ENCODE data around the gene UBE4B. TPM values are rescaled to one million over a fixed set of nuclear protein-coding genes. Genes with fewer than 3 reads are reported as not detected.

Gene UBE4B
- total RNA-seq, 1 donor from 2014 or later, result 54.8 TPM

- Mint-ChIP-seq H3K27ac (ENCODE audit: unreplicated experiment) (peak overlapping the region; percentile 97), H3K36me3 (ENCODE audit: low read depth, unreplicated experiment) (peaks cover 6% of the 10 kb centered on the region), H3K4me3 (ENCODE audit: unreplicated experiment) (peak overlapping the region; percentile 98), H3K27me3 (ENCODE audit: unreplicated experiment) (peaks cover 5% of the 10 kb centered on the region), H3K4me1 (ENCODE audit: unreplicated experiment) (peaks cover 44% of the 10 kb centered on the region), H3K9me3 (ENCODE audit: unreplicated experiment) (no peaks in the 10 kb centered on the region)
- no peak for TF ChIP-seq CTCF (IDR thresholded peaks at IDR 0.05; ENCODE audit: unreplicated experiment)
- DNase-seq (ENCODE audit: low spot score), result peak; percentile 5
These were observed 179.2 kb downstream of the UBE4B start for GRCh38 chr1:10211805-10212410.

GRCh38 chr1:10212476-10212875 lies 179.7 kb downstream of the UBE4B start:
- Mint-ChIP-seq H3K4me3 (ENCODE audit: unreplicated experiment) (peak overlapping the region; percentile 98), H3K4me1 (ENCODE audit: unreplicated experiment) (peaks cover 44% of the 10 kb centered on the region), H3K27ac (ENCODE audit: unreplicated experiment) (peak overlapping the region; percentile 97), H3K27me3 (ENCODE audit: unreplicated experiment) (peaks cover 5% of the 10 kb centered on the region), H3K9me3 (ENCODE audit: unreplicated experiment) (no peaks in the 10 kb centered on the region), H3K36me3 (ENCODE audit: low read depth, unreplicated experiment) (peaks cover 6% of the 10 kb centered on the region)
- no peak for TF ChIP-seq CTCF (IDR thresholded peaks at IDR 0.05; ENCODE audit: unreplicated experiment)
- DNase-seq (ENCODE audit: low spot score), result no peak

- no peak for DNase-seq (ENCODE audit: low spot score)
- peak overlapping the region; percentile 83 for H3K4me3 Mint-ChIP-seq (ENCODE audit: unreplicated experiment)
- peaks cover 5% of the 10 kb centered on the region for H3K27me3 Mint-ChIP-seq (ENCODE audit: unreplicated experiment)
- no peaks in the 10 kb centered on the region for H3K9me3 Mint-ChIP-seq (ENCODE audit: unreplicated experiment)
- no peak for TF ChIP-seq CTCF (IDR thresholded peaks at IDR 0.05; ENCODE audit: unreplicated experiment)
- peaks cover 8% of the 10 kb centered on the region for H3K36me3 Mint-ChIP-seq (ENCODE audit: low read depth, unreplicated experiment)
- H3K4me1 Mint-ChIP-seq (ENCODE audit: unreplicated experiment), result peaks cover 50% of the 10 kb centered on the region
- peak overlapping the region; percentile 88 for H3K27ac Mint-ChIP-seq (ENCODE audit: unreplicated experiment)
These were observed 180.5 kb downstream of the UBE4B start for GRCh38 chr1:10213186-10213705.

GRCh38 chr1:10216090-10216749 lies 183.5 kb downstream of the UBE4B start:
- no peaks in the 10 kb centered on the region for H3K9me3 Mint-ChIP-seq (ENCODE audit: unreplicated experiment)
- peaks cover 8% of the 10 kb centered on the region for H3K36me3 Mint-ChIP-seq (ENCODE audit: low read depth, unreplicated experiment)
- peaks cover 44% of the 10 kb centered on the region for H3K4me1 Mint-ChIP-seq (ENCODE audit: unreplicated experiment)

More at GRCh38 chr1:10216090-10216749, 183.5 kb downstream of the UBE4B start:
- no peak for TF ChIP-seq CTCF (IDR thresholded peaks at IDR 0.05; ENCODE audit: unreplicated experiment)
- DNase-seq (ENCODE audit: low spot score), result no peak
- Mint-ChIP-seq H3K27ac (ENCODE audit: unreplicated experiment) (no peak overlapping the region), H3K27me3 (ENCODE audit: unreplicated experiment) (peaks cover 5% of the 10 kb centered on the region), H3K4me3 (ENCODE audit: unreplicated experiment) (peak overlapping the region; percentile 27)
